PC-3 (cell line): ENCODE data around the gene KCTD15.

Source experiments
- EZH2 ChIP-seq: fragments of 300-600 bp; sonication (generic); IDR thresholded peaks from one replicate; pipeline ENCODE4 v1.6.1; 2017; ENCODE audit warnings: antibody characterized with exemption, mild to moderate bottlenecking, low read length; ENCODE audit not compliant: unreplicated experiment
- TF ChIP-seq, protein P1 (sequence below): fragments of 300-600 bp; sonication (generic); conservative IDR thresholded peaks from 2 replicates; pipeline ENCODE4 v1.5.1; 2017; ENCODE audit warnings: antibody characterized with exemption, low read depth, mild to moderate bottlenecking, low read length

GRCh38 chr19:33809960-33810359, 13.3 kb downstream of the KCTD15 start:
- TF ChIP-seq, protein P1, sequence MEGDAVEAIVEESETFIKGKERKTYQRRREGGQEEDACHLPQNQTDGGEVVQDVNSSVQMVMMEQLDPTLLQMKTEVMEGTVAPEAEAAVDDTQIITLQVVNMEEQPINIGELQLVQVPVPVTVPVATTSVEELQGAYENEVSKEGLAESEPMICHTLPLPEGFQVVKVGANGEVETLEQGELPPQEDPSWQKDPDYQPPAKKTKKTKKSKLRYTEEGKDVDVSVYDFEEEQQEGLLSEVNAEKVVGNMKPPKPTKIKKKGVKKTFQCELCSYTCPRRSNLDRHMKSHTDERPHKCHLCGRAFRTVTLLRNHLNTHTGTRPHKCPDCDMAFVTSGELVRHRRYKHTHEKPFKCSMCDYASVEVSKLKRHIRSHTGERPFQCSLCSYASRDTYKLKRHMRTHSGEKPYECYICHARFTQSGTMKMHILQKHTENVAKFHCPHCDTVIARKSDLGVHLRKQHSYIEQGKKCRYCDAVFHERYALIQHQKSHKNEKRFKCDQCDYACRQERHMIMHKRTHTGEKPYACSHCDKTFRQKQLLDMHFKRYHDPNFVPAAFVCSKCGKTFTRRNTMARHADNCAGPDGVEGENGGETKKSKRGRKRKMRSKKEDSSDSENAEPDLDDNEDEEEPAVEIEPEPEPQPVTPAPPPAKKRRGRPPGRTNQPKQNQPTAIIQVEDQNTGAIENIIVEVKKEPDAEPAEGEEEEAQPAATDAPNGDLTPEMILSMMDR: no peak
- no peak for TF ChIP-seq EZH2
